K562 (cell line): ENCODE data around the gene FOXR1. TPM values are rescaled to one million over a fixed set of nuclear protein-coding genes. Genes with fewer than 3 reads are reported as not detected.

Experiments
- ATAC-seq: fragments of 200-7000 bp; cut with Tn5 transposase; 3 replicates; pipeline ENCODE4 v1.9.1; 2020; ENCODE audit warnings: moderate library complexity
- BruUV-seq: library from RNA; stranded (reverse); fragments of 400-500 nt; replicated peaks from 2 replicates; lab custom pipeline; 2021; lab: Mats Ljungman, UMichigan
- CTCF ChIA-PET: fragments of 300-600 bp; formaldehyde crosslinking; extraction: SDS; loops from one replicate; lab custom pipeline; 2021; ENCODE audit warnings: low intra/inter-chr PET ratio; lab: Yijun Ruan, JAX
- POLR2A ChIA-PET: fragments of 300-600, 350-650 bp; sonication (Branson Sonifier 250); formaldehyde crosslinking; extraction: SDS; loops from one replicate; lab custom pipeline; 2021; ENCODE audit warnings: antibody characterized with exemption, inconsistent platforms; lab: Yijun Ruan, JAX
- DNase-seq, 4 experiments: peaks; one replicate each; pipeline versions ENCODE4 v3.0.0 to v3.0.0-alpha.2; 2011 to 2018; ENCODE audit warnings: low spot score in 3 of 4, mixed read lengths in 3 of 4; ENCODE audit errors: extremely low read depth in 1 of 4
- FAIRE-seq: peaks from 2 replicates; lab custom pipeline; 2011; peaks lifted over from hg19 to GRCh38; lab: Jason Lieb, UNC
- H2AFZ ChIP-seq: 2 replicates; pipeline ENCODE4 v1.6.0; 2011; ENCODE audit warnings: low read depth, low read length, control low read depth, inconsistent platforms
- H3K27ac ChIP-seq: fragments of 200-600 bp; 3 replicates; pipeline ENCODE4 v1.8.0; 2011; ENCODE audit warnings: low read depth, mild to moderate bottlenecking, control low read depth, inconsistent platforms, low read length, moderate library complexity, mixed read lengths; ENCODE audit errors: extremely low read depth
- H3K27me3 ChIP-seq, 2 experiments: fragments of 300-600 bp in 1 of 2; 2 replicates in 1 of 2; 3 replicates in 1 of 2; pipeline versions ENCODE4 v1.6.0 to v1.8.0; 2011; ENCODE audit warnings: inconsistent platforms in 2 of 2, low read length in 2 of 2, mild to moderate bottlenecking in 1 of 2, mixed read lengths in 1 of 2, moderate library complexity in 1 of 2; ENCODE audit not compliant: control insufficient read depth in 2 of 2, insufficient read depth in 2 of 2
- H3K36me3 ChIP-seq: fragments of 300-600 bp; 3 replicates; pipeline ENCODE4 v1.8.0; 2011; ENCODE audit warnings: mild to moderate bottlenecking, low read length, inconsistent platforms; ENCODE audit not compliant: control insufficient read depth, insufficient read depth
- H3K4me1 ChIP-seq, 2 experiments: fragments of 200-600 bp in 1 of 2; replicated peaks in 1 of 2; 2 replicates in 1 of 2; 3 replicates in 1 of 2; pipeline versions ENCODE4 v1.5.1 to v1.8.0; 2011; ENCODE audit warnings: inconsistent platforms in 2 of 2, low read length in 2 of 2, mild to moderate bottlenecking in 1 of 2, mixed read lengths in 1 of 2, moderate library complexity in 1 of 2; ENCODE audit not compliant: control insufficient read depth in 2 of 2, insufficient read depth in 2 of 2
- H3K4me2 ChIP-seq: 2 replicates; pipeline ENCODE4 v1.6.1; 2011; ENCODE audit warnings: low read length, control low read depth, inconsistent platforms, mixed read lengths; ENCODE audit not compliant: insufficient read depth
- H3K4me3 ChIP-seq: fragments of 200-600 bp; sonication (generic), shearing (Covaris generic); 2 replicates; pipeline ENCODE4 v1.5.1; 2016; ENCODE audit warnings: control low read depth, inconsistent platforms
- H3K79me2 ChIP-seq: fragments of 200-600 bp; 3 replicates; pipeline ENCODE4 v1.8.0; 2011; ENCODE audit warnings: low read length, inconsistent platforms; ENCODE audit not compliant: control insufficient read depth, insufficient read depth
- H3K9ac ChIP-seq, 2 experiments: 2 replicates each; pipeline versions ENCODE4 v1.6.0 to v1.6.1; 2011; ENCODE audit warnings: low read depth in 2 of 2, low read length in 2 of 2, control low read depth in 1 of 2, inconsistent platforms in 1 of 2, mild to moderate bottlenecking in 1 of 2, mixed read lengths in 1 of 2; ENCODE audit not compliant: insufficient read depth in 1 of 2
- H3K9me1 ChIP-seq: one replicate; pipeline ENCODE4 v1.6.0; 2011; ENCODE audit warnings: inconsistent platforms, mild to moderate bottlenecking, low read length, moderate library complexity; ENCODE audit not compliant: control insufficient read depth, insufficient read depth
- H3K9me3 ChIP-seq: replicated peaks from 2 replicates; pipeline ENCODE4 v1.5.1; 2011; ENCODE audit warnings: low read depth, low read length, inconsistent platforms; ENCODE audit not compliant: control insufficient read depth, insufficient read depth
- H4K20me1 ChIP-seq: replicated peaks from 2 replicates; pipeline ENCODE4 v1.6.1; 2011; ENCODE audit warnings: low read length, inconsistent platforms, mixed read lengths; ENCODE audit not compliant: control insufficient read depth, insufficient read depth
- NRF1 ChIP-seq, 2 experiments: fragments of 450-650 bp; IDR thresholded peaks in 1 of 2; conservative IDR thresholded peaks in 1 of 2; 2 replicates each; pipeline ENCODE4 v1.6.1; 2014; ENCODE audit warnings: mild to moderate bottlenecking in 2 of 2
- ZBTB33 ChIP-seq: sonication (generic); formaldehyde crosslinking; IDR thresholded peaks from 2 replicates; pipeline ENCODE4 v1.8.1; 2023; ENCODE audit warnings: mild to moderate bottlenecking, missing genetic modification reagents
- WGBS: fragments of 100-300 bp; shearing (Covaris generic); methylation state at CpG from one replicate; pipeline ENCODE4 v1.1.6; 2016; ENCODE audit warnings: low coverage, mixed read lengths; ENCODE audit not compliant: insufficient coverage; ENCODE audit errors: missing lambda C conversion rate; 5-methylcytosine and 5-hydroxymethylcytosine counted together
- in situ Hi-C: fragments of 300-500 bp; cut with MboI; formaldehyde crosslinking; loops from 4 replicates; pipeline ENCODE4 v1.15.0; 2018; ENCODE audit warnings: inconsistent platforms, mixed read lengths
- intact Hi-C: fragments of 100-400 bp; cut with micrococcal nuclease; formaldehyde crosslinking; loops from 2 replicates; pipeline ENCODE4 v1.14.2; 2022
- polyA plus RNA-seq, 8 experiments: library from polyadenylated mRNA; depleted of rRNA in 4 of 8; stranded (reverse) in 5 of 8; unstranded in 3 of 8; fragments of >200 nt; fragmentation: Nextera tagmentation in 2 of 8; fragmentation: Illumina TruSeq in 1 of 8; extraction: Ambion mirVana in 2 of 8; extraction: Trizol in 1 of 8; gene quantifications; 2 replicates each; pipeline versions ENCODE4 v1.2.1 to v1.2.3, GENCODE V29; 2011 to 2014; ENCODE audit warnings: inconsistent platforms in 1 of 8, missing spikeins in 1 of 8
- total RNA-seq, 7 experiments: library from RNA; depleted of rRNA in 6 of 7; stranded (reverse); fragments of >200 nt in 6 of 7; fragmentation: Illumina TruSeq in 2 of 7; extraction: Trizol in 2 of 7; gene quantifications; 2 replicates each; pipeline versions ENCODE4 v1.2.1 to v1.2.3, GENCODE V29; 2011 to 2021; ENCODE audit warnings: low replicate concordance in 1 of 7

Gene FOXR1
- total and polyA plus RNA-seq, 9 of the 15 experiments (the other 6 are each of a cell fraction or from before 2014, with no cell fraction given): not detected

- Histone ChIP-seq H3K4me3 (peak overlapping the region; percentile 54), H3K36me3 (no peaks in the 10 kb centered on the region), H3K27ac (peak overlapping the region; percentile 58), H3K9me1 (no peaks in the 10 kb centered on the region), H2AFZ (peak overlapping the region; percentile 44), H3K4me2 (peak overlapping the region; percentile 94), H3K27me3 (no peaks in the 10 kb centered on the region), H3K79me2 (peaks cover 38% of the 10 kb centered on the region), H3K9ac (peak overlapping the region; percentile 68 to 93), H3K4me1 (peaks cover 58 to 88% of the 10 kb centered on the region in 2 experiments), H3K9me3 (no peaks in the 10 kb centered on the region), H4K20me1 (no peaks in the 10 kb centered on the region)
- TF ChIP-seq ZBTB33 (CRISPR knock-in tag) (no peak), NRF1 (conservative IDR thresholded peaks at IDR 0.05 in 1 of 2, IDR thresholded peaks at IDR 0.05 in 1 of 2) (peak in 1 of 2 experiments; percentile 61; a peak in 2 of 4 replicates)
- no peak for ATAC-seq
- intact Hi-C loops: no loop called here
- in situ Hi-C loops: no loop called here
- BruUV-seq: no TSS peak
- CTCF ChIA-PET: interaction anchor here (3.8 kb wide), 1 partner anchor 16 kb away, joined by 13 read pairs; no protein-coding TSS in a partner anchor
- FAIRE-seq: peak; percentile 11
- POLR2A ChIA-PET: interaction anchor here (0.6 to 3.1 kb wide), 5 partner anchors 11 to 136 kb away, joined by 3 to 16 read pairs (median 4); no protein-coding TSS in a partner anchor
- 25% methylated on average over 5 of the region's 7 CpGs for WGBS
- peak in 1 of 4 experiments; percentile 30 for DNase-seq
Measured at GRCh38 chr11:118923721-118924587, 47.6 kb upstream of the FOXR1 start.
